Urothelium cell line (cell line): ENCODE data around the gene EFNA5.
A peak's percentile ranks its signal among the peaks of the same experiment; 100 is the strongest.
"Not testable (repeated sequence)": the region's sequence is repeated elsewhere in the genome, so short reads cannot be mapped to it uniquely, and the experiment has no call there.

Experiments used
- DNase-seq: peaks from one replicate; pipeline ENCODE4 v3.0.0; 2011; ENCODE audit warnings: low spot score, mixed read lengths
- FAIRE-seq: peaks from 2 replicates; lab custom pipeline; 2011; peaks lifted over from hg19 to GRCh38; lab: Jason Lieb, UNC

The EFNA5 gene

DNA sequence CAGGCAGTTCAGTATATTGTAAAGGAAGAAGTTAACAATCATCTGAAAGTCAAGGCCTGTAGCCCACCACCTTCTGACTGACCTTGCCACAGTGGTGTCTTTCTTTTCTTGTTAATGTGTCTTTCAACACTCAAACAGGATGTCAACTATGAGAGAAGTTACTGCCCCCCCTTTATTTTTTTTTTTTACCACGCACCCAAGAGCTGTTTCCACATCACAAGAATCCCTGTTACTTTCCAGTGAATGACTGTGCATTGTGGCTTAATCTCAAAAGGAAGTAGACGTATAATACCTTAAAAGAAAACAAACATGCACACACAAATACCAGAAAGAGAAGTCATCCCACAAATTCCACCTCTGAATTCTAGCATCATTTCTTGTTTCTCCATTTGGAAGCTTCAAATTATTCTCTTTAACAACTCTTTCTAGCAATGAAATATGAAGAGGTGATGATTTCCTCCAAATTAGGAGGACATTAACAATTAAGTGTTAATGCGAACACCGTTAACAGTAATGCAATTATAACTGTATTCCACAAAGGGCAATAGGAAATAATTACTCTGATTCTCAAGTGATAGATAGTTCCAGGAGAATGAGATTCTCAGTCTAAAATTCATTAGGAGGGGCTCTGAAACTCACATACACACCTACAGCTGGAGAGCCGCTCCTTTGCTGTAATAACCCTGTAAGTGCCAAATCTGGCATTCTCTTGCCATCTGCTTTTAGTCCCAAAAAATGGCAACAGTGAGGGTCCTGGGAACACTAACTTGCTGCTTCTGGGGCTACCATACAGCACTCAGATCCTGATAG is 201.0 kb downstream of the EFNA5 start:
- peak; percentile 5 for FAIRE-seq
- DNase-seq = peak; percentile 56

DNA sequence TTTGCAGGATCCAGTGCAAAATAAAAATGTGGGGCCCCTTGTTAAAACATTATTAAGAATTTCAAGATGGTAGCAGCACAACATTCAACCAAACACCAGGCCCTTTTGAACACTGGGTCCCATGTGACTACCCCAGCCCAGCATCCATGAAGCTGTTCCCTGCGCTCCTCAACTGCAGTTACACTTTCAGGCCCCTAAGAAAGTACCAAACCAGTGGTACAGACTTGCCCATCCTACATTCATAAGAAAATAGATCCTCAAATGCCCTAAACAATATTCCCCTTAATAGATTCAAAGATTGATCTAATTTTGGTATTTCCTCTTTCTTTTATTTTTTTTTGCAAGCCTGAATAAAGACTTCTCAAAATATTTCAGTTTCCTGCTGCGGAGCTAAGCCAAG is 201.7 kb downstream of the EFNA5 start:
- FAIRE-seq (no peak), DNase-seq (no peak)

GRCh38 chr5:107468276-107468675 is 202.5 kb downstream of the EFNA5 start:
- FAIRE-seq = no peak
- DNase-seq = no peak

GRCh38 chr5:107467137-107467932 is 203.4 kb downstream of the EFNA5 start:
- DNase-seq = no peak
- no peak for FAIRE-seq

- DNase-seq = peak; percentile 84
- peak; percentile 96 for FAIRE-seq
Observed at GRCh38 chr5:107466233-107466769, 204.4 kb downstream of the EFNA5 start.

- no peak for DNase-seq
Observed at GRCh38 chr5:107464876-107465275, 205.9 kb downstream of the EFNA5 start.

DNA sequence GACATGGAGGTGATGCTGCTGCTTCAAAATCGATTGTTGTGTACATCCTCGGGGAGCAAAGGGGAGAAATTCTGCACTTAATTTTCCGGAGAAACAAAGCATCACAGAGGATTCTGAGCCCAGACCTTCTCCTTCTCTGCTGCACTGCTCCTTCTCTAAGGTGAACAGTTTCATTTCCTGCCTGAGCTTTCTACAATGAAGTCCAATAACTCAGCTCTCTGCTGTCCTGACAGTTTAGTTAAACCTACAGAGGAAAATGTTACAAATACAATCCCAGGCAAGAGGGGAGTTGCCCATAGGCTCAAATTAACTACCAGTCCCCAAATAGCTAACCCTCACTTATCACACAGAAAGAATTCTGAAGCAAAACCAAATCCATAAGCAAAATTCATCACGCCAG is 206.3 kb downstream of the EFNA5 start:
- no peak for FAIRE-seq
- no peak for DNase-seq

More at GRCh38 chr5:107464876-107465275, 205.9 kb downstream of the EFNA5 start:
- FAIRE-seq = no peak

DNA sequence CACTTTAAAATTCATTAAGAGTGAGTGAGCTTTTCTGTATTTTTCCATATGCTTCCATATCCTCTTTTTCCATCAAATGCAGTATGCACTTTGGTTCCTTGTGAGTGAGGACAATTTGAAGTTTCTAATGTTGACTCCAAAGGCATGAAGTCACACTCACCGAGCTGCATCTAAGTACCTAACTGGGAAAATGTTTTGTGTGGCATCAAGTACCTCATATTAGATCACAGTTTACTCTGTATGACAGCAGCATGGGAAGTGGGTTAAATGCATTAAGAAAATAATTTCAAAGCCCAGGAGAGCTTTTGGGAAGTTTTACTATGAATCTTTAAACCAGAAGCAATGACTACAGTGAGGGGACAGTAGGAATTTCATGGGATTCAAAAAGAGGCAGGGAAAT is 207.0 kb downstream of the EFNA5 start:
- FAIRE-seq (no peak), DNase-seq (no peak)

DNA sequence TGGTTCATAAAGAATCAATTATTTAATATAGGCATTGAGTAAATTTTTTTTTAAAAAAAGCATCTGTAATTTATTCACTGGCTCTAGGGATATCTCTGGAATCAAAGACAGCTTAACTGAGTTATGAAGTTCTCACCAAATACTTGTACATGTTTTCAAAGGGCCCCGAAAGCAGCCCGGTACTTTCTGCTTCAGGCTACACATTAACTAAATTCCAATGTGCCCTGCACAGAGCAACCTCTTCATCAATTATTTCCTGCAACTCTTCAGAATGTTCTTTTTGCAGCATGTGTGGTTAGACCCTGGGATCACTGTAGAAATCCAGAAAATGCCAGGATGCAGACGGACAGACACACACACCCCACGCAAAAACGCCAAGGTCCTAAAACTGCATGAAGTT is 209.0 kb downstream of the EFNA5 start:
- DNase-seq = no peak
- no peak for FAIRE-seq

DNA sequence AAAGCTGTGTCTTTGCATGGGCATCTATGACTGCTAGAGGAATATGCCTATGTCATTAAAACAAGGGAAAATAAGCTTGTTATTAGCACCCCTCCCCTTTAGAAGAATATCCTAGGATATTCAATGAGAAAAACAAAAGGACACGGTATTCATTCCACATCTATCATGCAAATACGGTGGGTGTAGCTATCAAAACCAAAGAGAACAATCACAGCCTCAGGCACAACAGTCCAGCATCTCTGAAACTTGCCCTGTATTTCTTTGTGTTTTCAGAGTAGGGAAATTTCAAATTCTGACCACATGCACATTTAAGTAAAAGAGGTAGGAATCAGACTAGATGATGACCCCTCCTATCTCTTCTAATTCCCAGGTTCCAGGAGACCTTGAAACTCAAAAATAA is 209.9 kb downstream of the EFNA5 start:
- DNase-seq = no peak
- FAIRE-seq = no peak

- DNase-seq = no peak
- no peak for FAIRE-seq
Observed at GRCh38 chr5:107459605-107460004, 211.1 kb downstream of the EFNA5 start.

DNA sequence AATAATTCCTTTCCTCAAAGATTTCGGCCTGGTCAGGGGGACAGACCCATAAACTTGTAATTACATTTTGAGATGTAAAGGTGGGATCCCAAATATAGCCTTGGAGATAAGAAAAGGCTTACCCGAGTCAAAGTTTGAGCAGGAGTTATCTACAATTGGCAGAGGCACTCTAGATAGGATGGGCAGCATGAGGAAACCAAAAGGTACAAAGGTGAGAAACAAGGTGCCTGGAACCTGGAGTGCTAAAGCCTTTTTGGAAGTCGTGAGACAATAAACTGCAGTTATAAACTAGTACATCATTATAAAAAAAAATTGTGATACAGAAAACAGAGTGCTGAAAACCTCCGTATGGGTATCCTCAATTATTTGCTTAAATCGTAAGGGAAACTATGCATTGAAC is 212.4 kb downstream of the EFNA5 start:
- FAIRE-seq (no peak), DNase-seq (no peak)

- no peak for FAIRE-seq
Observed at GRCh38 chr5:107457881-107458280, 212.9 kb downstream of the EFNA5 start.

DNA sequence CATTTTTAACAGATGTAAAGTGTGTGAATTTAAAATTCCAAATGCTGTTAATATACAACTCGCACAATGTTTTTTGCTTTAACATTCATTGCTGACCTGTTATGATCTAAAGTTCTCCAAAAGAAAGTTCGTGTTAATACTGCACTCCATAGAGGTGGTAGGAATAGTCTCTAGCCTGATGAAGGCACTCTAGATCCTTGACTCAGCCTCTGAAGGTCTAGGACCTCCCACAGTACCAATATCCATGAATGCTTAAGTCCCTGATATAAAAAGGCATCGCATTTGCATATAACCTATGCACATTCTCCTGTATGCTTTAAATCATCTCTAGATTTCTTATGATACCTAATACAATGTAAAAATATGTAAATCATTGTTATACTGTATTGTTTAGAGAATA is 213.6 kb downstream of the EFNA5 start:
- DNase-seq (no peak), FAIRE-seq (no peak)

More at GRCh38 chr5:107457881-107458280, 212.9 kb downstream of the EFNA5 start:
- DNase-seq = no peak

DNA sequence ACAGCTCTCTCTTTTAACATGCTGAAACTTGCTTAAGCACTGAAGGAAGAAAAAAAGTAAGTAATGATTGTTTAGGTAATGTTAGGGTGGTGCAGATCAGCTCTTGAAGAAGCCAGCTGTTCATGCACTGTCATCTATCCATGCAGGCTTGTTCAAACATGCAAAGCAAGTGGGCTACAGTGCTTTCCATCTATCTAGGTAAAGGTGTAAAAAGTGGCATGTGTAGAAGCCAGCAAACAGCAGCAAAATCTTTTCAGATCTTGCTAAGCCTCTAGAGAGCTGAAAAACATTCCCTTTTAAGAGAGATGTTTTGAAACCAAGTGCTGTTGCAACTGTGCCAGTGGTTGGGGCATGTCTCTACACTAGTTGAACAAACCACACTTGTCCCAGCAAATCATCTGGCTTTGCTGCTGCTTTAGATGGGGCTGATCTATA is 214.4 kb downstream of the EFNA5 start:
- FAIRE-seq = no peak
- DNase-seq = no peak

GRCh38 chr5:107455111-107455544 is 215.6 kb downstream of the EFNA5 start:
- peak; percentile 33 for DNase-seq
- no peak for FAIRE-seq

DNA sequence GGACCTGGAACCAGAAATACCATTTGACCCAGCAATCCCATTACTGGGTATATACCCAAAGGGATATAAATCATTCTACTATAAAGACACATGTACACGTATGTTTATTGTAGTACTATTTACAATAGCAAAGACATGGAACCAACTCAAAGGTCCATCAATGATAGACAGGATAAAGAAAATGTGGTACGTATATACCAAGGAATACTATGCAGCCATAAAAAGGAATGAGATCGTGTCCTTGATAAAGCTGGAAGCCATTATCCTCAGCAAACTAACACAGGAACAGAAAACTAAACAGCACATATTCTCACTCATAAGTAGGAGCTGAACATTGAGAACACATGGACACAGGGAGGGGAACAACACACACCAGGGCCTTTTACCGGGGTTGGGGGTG is 218.9 kb downstream of the EFNA5 start:
- not testable (repeated sequence) for DNase-seq, FAIRE-seq

DNA sequence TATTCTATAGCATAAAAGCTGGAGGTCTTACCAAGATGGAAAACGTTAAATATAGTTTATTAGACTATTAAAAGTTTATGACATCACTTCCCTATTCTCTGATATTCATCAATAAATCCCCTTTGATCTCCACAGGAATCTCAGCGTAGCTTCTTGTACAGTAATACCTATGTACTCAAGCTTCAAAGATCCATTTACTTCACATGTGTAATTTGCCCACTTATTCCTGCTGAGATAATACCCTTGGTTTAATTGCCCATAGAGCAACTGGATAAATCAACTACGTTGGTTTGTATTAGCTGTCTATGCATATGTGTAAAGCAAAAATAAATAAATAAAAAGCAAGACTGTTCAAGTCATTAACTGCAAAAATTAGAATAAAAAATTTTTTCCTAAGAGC is 219.7 kb downstream of the EFNA5 start:
- FAIRE-seq = no peak
- no peak for DNase-seq

DNA sequence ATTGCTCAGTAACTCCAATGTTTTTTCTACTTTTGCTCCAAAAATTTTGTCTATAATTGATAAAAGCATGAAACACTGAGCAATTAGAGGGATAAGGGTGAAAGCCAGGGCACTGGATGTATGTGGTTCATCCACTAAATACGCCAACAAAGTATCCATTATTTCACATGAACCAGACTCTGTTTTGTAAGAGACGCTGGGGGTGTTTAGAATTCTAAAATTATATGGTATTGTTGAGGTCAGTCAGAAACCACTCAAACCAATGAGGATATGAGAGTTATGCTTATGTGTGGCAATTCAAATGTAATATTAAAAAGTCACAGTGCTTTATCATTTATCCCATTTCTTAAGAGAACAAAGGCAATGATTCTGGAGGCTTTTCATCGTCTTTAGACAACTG is 220.2 kb downstream of the EFNA5 start:
- DNase-seq = no peak
- no peak for FAIRE-seq

DNA sequence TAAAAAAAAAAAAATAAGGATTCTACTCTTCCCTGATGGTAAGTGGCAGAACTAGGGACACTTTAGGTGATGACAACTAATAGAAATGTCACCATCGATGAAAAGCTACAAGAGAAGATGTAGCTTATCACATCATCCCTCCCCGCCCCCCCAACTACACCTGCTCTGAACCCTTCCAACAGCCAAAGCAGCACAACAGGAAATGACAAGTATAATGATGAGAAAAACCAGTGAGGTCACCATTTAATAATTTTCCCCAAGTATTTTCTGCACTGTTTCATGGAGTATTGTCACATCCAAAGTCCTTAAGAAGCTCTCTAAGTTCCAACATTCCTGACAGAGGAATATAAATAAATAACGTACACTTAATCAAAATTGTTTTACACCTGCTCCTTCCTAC is 221.4 kb downstream of the EFNA5 start:
- FAIRE-seq = no peak
- DNase-seq = no peak

DNA sequence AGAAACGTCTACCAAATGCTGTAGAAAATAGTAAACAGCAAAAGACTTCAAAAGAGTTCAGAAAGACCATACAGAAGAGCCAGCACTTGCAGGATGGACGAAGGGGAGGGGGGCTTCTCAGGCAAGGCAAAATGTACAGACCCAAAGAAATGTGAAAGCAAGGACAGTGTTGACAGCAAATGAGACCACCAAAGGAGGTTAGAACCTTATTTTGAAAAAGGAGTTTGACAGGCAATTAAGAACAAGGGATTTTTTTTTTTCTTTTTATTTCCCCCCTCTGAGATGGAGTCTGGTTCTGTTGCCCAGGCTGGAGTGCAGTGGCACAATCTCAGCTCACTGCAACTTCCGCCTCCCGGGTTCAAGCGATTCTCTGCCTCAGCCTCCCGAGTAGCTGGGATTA is 223.2 kb downstream of the EFNA5 start:
- no peak for FAIRE-seq
- DNase-seq = no peak

DNA sequence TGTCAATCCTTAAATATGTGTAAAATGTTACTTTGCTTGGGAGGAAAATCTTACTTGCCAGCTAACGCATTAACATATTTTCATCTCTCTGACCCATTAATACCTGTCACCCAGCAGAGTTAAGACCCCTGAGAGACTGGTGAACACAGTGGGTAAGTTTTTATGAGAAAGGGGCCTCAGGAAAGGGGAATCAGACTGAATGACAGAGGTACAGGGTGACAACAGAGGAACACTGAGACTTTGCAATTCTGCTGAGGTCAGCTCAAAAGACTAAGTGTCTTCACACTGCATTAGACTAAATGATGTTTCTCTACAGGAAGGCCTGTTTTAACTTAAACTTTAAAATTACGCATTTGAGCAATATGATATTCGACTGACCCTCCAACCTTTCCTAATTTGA is 223.8 kb downstream of the EFNA5 start:
- no peak for FAIRE-seq
- DNase-seq = no peak
